H1 (cell line): ENCODE measurements around the gene TNNI3.

Experiments used
- CBX8 ChIP-seq: fragments of 300-800, 300-1000 bp; sonication (generic); IDR thresholded peaks from 2 replicates; pipeline ENCODE4 v1.7.1; 2016; ENCODE audit warnings: low read depth, low read length, borderline replicate concordance
- EP300 ChIP-seq, 2 experiments: IDR thresholded peaks; 1 replicate in 1 of 2; 2 replicates in 1 of 2; pipeline ENCODE4 v1.6.1; 2011 to 2012; ENCODE audit warnings: low read depth in 2 of 2, low read length in 2 of 2, mild to moderate bottlenecking in 2 of 2, borderline replicate concordance in 1 of 2, inconsistent platforms in 1 of 2, moderate library complexity in 1 of 2
- GTF2F1 ChIP-seq: IDR thresholded peaks from 2 replicates; pipeline ENCODE4 v1.6.1; 2012; ENCODE audit warnings: low read depth, low read length, improper control_type of control experiment, borderline replicate concordance
- SIRT6 ChIP-seq: IDR thresholded peaks from one replicate; pipeline ENCODE4 v1.7.1; 2012; ENCODE audit warnings: low read length, inconsistent platforms
- TF ChIP-seq, protein P1 (sequence below), 3 experiments: IDR thresholded peaks; 1 replicate in 2 of 3; 2 replicates in 1 of 3; pipeline versions ENCODE4 v1.5.1 to v1.6.1; 2011; ENCODE audit warnings: low read length in 3 of 3, mild to moderate bottlenecking in 3 of 3, inconsistent platforms in 2 of 3, low read depth in 1 of 3, moderate library complexity in 1 of 3; ENCODE audit not compliant: insufficient read depth in 1 of 3; ENCODE audit errors: control extremely low read depth in 1 of 3

DNA sequence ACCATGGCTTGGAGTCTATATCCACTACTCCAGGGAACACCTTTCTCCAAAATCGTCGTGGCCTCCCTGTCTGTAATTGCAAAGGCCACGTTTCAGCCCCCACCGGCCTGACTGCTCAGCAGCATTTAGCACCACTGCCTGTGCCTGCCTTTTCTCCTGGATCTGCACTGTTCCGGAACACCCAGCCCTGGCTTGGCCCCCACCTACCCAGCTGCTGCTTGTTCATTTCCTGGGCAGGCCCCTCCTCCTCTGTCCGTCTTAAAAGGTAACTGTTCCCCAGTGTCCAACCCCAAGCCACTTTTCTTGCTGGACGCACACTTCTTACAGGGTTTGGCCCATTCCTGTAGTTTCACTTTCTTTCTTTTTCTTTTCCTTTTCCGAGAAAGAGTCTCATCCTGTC lies 31.1 kb upstream of the TNNI3 start:
- no peak for TF ChIP-seq EP300 (IDR thresholded peaks at IDR 0.05; ENCODE audit: borderline replicate concordance in 1 of 2, low read depth in 2 of 2, low read length in 2 of 2)
- TF ChIP-seq, protein P1, sequence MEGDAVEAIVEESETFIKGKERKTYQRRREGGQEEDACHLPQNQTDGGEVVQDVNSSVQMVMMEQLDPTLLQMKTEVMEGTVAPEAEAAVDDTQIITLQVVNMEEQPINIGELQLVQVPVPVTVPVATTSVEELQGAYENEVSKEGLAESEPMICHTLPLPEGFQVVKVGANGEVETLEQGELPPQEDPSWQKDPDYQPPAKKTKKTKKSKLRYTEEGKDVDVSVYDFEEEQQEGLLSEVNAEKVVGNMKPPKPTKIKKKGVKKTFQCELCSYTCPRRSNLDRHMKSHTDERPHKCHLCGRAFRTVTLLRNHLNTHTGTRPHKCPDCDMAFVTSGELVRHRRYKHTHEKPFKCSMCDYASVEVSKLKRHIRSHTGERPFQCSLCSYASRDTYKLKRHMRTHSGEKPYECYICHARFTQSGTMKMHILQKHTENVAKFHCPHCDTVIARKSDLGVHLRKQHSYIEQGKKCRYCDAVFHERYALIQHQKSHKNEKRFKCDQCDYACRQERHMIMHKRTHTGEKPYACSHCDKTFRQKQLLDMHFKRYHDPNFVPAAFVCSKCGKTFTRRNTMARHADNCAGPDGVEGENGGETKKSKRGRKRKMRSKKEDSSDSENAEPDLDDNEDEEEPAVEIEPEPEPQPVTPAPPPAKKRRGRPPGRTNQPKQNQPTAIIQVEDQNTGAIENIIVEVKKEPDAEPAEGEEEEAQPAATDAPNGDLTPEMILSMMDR (IDR thresholded peaks at IDR 0.05; ENCODE audit: control extremely low read depth in 1 of 3, insufficient read depth in 1 of 3, low read depth in 1 of 3, low read length in 3 of 3), result no peak
- TF ChIP-seq GTF2F1, result no peak
- TF ChIP-seq CBX8, result no peak
- no peak for TF ChIP-seq SIRT6
